ENCODE measurements around the gene SPATA6L. TPM values are rescaled to one million over a fixed set of nuclear protein-coding genes. Genes with fewer than 3 reads are reported as not detected.

The SPATA6L gene
- total and polyA plus RNA-seq, 9 of the 15 experiments (the other 6 are each of a cell fraction or from before 2014, with no cell fraction given) = 0.03 to 1.00 (median 0.08) TPM; not detected in 4

DNA sequence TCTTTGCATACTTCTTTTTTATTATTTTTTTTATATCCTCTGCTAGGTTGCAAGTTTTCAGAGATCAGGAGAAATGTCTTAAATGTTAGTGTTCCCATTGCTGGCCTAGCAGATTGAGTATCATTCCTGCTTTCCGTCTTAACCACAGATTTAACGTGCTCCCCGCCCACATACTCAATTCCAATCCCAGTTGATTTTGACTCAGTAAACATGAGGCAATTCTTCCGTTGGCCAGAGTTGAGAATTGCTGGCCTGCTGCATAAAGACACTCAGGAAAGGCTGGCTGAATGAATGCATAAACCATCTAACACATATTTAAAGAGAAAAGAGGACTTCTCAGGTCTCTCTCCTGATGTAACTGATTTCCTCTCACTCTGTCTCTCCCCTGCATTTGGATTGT, 51.0 kb downstream of the SPATA6L start:
- H3K9me1 ChIP-seq (ENCODE audit: control insufficient read depth, insufficient read depth, low read length) = no peaks in the 10 kb centered on the region
- ChIA-PET POLR2A (interaction anchor here (0.6 to 0.7 kb wide), 2 partner anchors 13 to 177 kb away, joined by 3 read pairs; no protein-coding TSS in a partner anchor), CTCF (ENCODE audit: low intra/inter-chr PET ratio) (no interaction called here)
- TF ChIP-seq, protein P1, sequence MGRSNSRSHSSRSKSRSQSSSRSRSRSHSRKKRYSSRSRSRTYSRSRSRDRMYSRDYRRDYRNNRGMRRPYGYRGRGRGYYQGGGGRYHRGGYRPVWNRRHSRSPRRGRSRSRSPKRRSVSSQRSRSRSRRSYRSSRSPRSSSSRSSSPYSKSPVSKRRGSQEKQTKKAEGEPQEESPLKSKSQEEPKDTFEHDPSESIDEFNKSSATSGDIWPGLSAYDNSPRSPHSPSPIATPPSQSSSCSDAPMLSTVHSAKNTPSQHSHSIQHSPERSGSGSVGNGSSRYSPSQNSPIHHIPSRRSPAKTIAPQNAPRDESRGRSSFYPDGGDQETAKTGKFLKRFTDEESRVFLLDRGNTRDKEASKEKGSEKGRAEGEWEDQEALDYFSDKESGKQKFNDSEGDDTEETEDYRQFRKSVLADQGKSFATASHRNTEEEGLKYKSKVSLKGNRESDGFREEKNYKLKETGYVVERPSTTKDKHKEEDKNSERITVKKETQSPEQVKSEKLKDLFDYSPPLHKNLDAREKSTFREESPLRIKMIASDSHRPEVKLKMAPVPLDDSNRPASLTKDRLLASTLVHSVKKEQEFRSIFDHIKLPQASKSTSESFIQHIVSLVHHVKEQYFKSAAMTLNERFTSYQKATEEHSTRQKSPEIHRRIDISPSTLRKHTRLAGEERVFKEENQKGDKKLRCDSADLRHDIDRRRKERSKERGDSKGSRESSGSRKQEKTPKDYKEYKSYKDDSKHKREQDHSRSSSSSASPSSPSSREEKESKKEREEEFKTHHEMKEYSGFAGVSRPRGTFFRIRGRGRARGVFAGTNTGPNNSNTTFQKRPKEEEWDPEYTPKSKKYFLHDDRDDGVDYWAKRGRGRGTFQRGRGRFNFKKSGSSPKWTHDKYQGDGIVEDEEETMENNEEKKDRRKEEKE (IDR thresholded peaks at IDR 0.05; ENCODE audit: borderline replicate concordance in 1 of 2, control insufficient read depth in 1 of 2, low read depth in 2 of 2, low read length in 1 of 2) = no peak
- TF ChIP-seq ZZZ3 (IDR thresholded peaks at IDR 0.05) (no peak), SETDB1 (IDR thresholded peaks at IDR 0.05; ENCODE audit: low read length) (no peak), BCL6 (CRISPR knock-in tag; IDR thresholded peaks at IDR 0.05) (no peak)
- TF ChIP-seq, protein P2, sequence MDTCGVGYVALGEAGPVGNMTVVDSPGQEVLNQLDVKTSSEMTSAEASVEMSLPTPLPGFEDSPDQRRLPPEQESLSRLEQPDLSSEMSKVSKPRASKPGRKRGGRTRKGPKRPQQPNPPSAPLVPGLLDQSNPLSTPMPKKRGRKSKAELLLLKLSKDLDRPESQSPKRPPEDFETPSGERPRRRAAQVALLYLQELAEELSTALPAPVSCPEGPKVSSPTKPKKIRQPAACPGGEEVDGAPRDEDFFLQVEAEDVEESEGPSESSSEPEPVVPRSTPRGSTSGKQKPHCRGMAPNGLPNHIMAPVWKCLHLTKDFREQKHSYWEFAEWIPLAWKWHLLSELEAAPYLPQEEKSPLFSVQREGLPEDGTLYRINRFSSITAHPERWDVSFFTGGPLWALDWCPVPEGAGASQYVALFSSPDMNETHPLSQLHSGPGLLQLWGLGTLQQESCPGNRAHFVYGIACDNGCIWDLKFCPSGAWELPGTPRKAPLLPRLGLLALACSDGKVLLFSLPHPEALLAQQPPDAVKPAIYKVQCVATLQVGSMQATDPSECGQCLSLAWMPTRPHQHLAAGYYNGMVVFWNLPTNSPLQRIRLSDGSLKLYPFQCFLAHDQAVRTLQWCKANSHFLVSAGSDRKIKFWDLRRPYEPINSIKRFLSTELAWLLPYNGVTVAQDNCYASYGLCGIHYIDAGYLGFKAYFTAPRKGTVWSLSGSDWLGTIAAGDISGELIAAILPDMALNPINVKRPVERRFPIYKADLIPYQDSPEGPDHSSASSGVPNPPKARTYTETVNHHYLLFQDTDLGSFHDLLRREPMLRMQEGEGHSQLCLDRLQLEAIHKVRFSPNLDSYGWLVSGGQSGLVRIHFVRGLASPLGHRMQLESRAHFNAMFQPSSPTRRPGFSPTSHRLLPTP (IDR thresholded peaks at IDR 0.05; ENCODE audit: borderline replicate concordance, extremely low read depth, insufficient read length) = no peak
- no peaks in the 10 kb centered on the region for H3K9me3 ChIP-seq (replicated peaks; ENCODE audit: control insufficient read depth, insufficient read depth, low read depth, low read length)
- H2AFZ ChIP-seq (ENCODE audit: low read depth, low read length) = no peak overlapping the region
- no peaks in the 10 kb centered on the region for H3K79me2 ChIP-seq (ENCODE audit: control insufficient read depth, insufficient read depth, low read length)
- no peak overlapping the region for H3K4me2 ChIP-seq (ENCODE audit: insufficient read depth, low read length)
- no peak overlapping the region for H3K4me3 ChIP-seq
- no peak overlapping the region for H3K9ac ChIP-seq (ENCODE audit: insufficient read depth in 1 of 2, low read depth in 2 of 2, low read length in 2 of 2)
- ATAC-seq (no peak), DNase-seq (ENCODE audit: extremely low read depth in 1 of 4, low spot score in 3 of 4) (no peak), FAIRE-seq (no peak)
- in situ Hi-C loops (cut with MboI) = loop anchor here (25.0 kb wide), 1 partner anchor 822 kb away; the partner anchor contains the start of gene PLGRKT
- H3K27me3 ChIP-seq (ENCODE audit: control insufficient read depth in 2 of 2, insufficient read depth in 2 of 2, low read length in 2 of 2) = peaks cover 0 to 8% of the 10 kb centered on the region in 2 experiments; a peak in 3 of 5 replicates
- no peaks in the 10 kb centered on the region for H3K4me1 ChIP-seq (replicated peaks in 1 of 2; ENCODE audit: control insufficient read depth in 2 of 2, insufficient read depth in 2 of 2, low read length in 2 of 2)
- WGBS (ENCODE audit: insufficient coverage, low coverage, missing lambda C conversion rate) = 0% methylated on average over 3 of the region's 4 CpGs
- BruUV-seq (replicated peaks) = no TSS peak
- no peak overlapping the region for H3K27ac ChIP-seq (ENCODE audit: extremely low read depth, low read depth, low read length)
- H4K20me1 ChIP-seq (replicated peaks; ENCODE audit: control insufficient read depth, insufficient read depth, low read length) = no peaks in the 10 kb centered on the region
- intact Hi-C loops (cut with micrococcal nuclease) = no loop called here
- H3K36me3 ChIP-seq (ENCODE audit: control insufficient read depth, insufficient read depth, low read length) = no peaks in the 10 kb centered on the region

Measured in K562 (cell line).